GM08714 (cell line): ENCODE measurements around the gene PLEKHM1.
"Not testable (repeated sequence)": the region's sequence is repeated elsewhere in the genome, so short reads cannot be mapped to it uniquely, and the experiment has no call there.

Source experiments
- H3K4me3 ChIP-seq: fragments of 200-500 bp; sonication (Bioruptor generic); 2 replicates; pipeline ENCODE4 v1.5.1; 2014; ENCODE audit warnings: mild to moderate bottlenecking, low read length, inconsistent platforms

The PLEKHM1 gene

GRCh38 chr17:45490615-45491433, at the start of gene PLEKHM1:
PLEKHM1 (minus strand) TSS chr17:45490721; CDS start chr17:45482484, 8,237 bp downstream.
- H3K4me3 ChIP-seq: peak within 1 kb of the TSS; percentile 81

- H3K4me3 ChIP-seq: not testable (repeated sequence)
Observed at GRCh38 chr17:45538168-45538567, 47.6 kb upstream of the PLEKHM1 start.

DNA sequence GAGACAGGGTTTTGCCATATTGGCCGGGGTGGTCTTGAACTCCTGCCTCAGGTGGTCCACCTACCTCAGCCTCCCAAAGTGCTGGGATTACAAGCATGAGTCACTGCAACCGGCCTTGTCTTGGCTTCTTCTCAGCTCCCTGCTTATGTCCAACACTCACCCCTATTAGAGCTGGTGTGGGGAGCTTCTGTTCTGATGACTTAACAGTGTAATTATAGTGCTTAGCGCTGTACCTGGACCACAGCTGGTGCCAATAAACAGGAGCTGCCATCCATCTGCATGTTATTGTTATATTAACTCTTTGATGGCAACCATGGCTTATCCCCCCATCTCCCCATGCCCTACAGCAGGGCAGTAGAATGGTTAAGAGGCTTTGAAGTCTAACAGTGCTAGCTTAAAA, 15.6 kb upstream of the PLEKHM1 start:
- not testable (repeated sequence) for H3K4me3 ChIP-seq

DNA sequence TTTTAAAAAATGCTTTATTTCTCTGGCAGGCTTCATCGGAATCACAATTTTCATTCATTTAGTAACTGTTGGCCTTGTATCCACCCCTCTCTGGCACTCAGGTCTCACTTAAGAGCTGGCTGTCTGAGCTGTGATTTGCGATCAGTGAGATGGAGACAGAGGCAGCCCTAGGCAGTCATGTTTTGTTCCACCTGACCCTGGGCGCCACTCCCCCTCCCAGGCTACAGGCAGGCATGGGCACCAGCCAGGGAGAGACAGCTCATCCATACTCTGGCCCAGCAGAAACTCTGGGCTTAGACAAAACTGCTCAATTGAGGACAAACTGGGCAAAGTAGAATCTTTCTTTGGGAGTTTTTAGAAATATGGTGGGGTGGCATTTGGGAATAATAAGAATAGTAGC, 14.7 kb upstream of the PLEKHM1 start:
- H3K4me3 ChIP-seq: not testable (repeated sequence)

GRCh38 chr17:45501092-45501707, 10.7 kb upstream of the PLEKHM1 start:
- H3K4me3 ChIP-seq: not testable (repeated sequence)

DNA sequence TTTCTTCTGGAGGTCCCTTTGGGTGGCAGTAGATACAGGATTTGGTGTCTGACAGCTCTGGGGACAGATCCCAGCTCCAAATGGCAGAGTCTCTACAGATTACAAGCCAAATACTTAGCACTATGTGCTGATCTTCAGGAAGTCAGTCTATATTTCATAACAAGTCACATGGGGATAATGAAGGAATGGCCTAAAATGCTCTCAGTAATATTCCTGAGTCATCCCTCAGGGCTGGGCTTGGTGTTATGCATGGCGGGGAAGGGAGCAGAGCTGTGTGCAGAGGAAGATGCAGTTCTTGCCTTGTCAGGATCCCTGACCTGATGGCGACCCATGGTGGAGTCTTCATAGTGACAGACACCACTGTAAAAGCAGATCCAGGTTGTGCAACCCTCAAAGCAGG, 10.0 kb upstream of the PLEKHM1 start:
- H3K4me3 ChIP-seq: not testable (repeated sequence)

GRCh38 chr17:45499208-45499607, 8.7 kb upstream of the PLEKHM1 start:
- H3K4me3 ChIP-seq: not testable (repeated sequence)

DNA sequence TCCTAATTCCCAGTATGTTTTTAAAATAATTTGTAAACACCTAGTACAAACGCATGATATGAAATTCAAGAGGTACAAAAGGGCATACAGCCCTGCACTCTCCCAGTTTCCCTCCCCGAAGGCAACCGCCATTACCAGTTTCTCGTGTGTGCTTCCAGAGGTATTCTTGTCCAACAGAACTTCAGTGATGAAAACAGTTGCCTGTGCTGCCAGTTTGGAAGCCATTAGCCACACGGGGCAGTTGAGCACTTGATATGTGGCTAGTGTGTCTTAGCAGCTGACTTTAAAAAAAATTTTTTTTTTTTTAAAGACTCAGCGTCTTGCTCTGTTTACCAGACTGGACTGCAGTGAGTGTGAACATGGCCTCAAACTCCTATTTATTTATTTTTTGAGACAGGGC, 7.9 kb upstream of the PLEKHM1 start:
- not testable (repeated sequence) for H3K4me3 ChIP-seq

- H3K4me3 ChIP-seq: not testable (repeated sequence)
Observed at GRCh38 chr17:45497449-45497848, 6.9 kb upstream of the PLEKHM1 start.

GRCh38 chr17:45496507-45496906, 6.0 kb upstream of the PLEKHM1 start:
- H3K4me3 ChIP-seq: not testable (repeated sequence)

DNA sequence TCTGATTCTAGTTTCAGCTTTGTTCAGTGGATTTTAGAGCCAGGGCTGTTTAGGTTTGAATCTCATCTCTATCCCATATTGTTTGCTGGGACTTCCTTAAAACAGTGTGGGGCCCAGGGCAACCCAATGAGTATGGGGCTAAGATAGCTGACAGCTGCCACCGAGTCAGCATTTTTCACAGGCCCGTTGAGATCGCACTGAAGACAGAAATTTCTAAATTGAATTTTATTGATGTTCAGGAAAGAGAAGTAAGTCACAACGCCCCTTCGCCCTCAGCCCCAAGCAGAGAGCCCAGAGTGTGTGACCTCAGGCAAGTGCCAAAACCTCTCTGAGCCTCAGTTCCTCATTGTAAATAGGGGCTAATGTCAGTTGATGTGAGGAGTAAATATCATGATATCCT, 4.0 kb upstream of the PLEKHM1 start:
- not testable (repeated sequence) for H3K4me3 ChIP-seq

GRCh38 chr17:45492156-45492555, 1.6 kb upstream of the PLEKHM1 start:
- H3K4me3 ChIP-seq: not testable (repeated sequence)

DNA sequence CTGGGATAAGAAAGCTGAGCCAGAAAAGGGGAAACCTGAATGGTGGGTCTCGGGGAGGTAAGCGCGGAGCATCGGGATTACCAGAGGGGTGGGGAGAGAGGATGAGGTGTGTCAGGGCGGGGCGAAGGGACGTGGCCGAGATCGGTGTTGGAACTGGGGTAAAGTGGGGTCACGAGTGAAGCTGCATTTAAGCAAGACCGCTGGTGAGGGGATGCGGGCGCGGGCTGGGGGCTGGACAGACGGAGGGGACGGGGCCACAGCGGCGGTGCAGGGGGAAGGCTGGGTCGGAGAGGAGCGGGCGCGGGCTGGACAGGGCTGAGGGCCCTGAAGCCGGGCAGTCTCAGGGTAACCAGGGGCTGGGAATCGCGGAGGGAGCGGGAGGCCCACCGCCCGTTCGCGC, 323 bp downstream of the PLEKHM1 start:
- peak overlapping the region; percentile 81 for H3K4me3 ChIP-seq

DNA sequence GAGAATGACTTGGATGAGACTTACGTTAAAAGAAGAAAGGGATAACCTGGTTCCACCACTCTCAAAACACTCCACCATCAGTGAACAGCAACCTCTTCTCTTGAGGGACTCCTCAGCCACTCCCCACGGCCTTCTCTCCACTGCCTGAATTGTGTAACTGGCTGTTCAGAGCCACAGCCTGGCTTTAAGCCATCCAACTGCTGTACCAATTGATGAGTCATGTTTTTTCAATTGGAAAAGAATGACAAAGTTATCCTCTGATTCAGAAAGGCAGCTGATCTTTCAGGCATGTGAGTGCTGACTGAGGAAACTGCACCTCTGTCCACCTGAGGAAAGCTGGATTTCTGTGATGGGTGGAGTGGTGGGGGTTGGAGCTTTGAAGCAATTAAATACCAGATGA, 2.8 kb downstream of the PLEKHM1 start:
- not testable (repeated sequence) for H3K4me3 ChIP-seq

GRCh38 chr17:45483591-45484216, 6.8 kb downstream of the PLEKHM1 start:
- H3K4me3 ChIP-seq: not testable (repeated sequence)

DNA sequence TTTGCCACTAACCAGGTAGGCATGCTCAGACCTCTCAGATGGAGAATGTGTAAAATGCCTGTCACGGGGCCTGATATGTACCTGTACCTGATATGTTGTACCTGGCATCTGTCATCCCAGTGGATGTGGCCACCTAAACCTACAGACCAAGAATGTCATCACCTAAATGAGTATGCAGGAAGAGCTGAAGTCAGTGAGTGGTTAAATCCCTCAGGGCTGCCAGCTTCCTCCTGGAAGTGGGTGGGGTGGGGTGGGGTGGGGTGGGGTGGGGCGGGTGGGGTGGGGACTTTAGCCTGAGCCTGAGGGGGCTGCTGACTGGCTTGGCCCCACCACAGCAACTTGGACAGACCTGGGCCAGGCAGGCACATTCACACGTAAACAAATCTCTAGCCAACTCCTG, 7.3 kb downstream of the PLEKHM1 start:
- not testable (repeated sequence) for H3K4me3 ChIP-seq

DNA sequence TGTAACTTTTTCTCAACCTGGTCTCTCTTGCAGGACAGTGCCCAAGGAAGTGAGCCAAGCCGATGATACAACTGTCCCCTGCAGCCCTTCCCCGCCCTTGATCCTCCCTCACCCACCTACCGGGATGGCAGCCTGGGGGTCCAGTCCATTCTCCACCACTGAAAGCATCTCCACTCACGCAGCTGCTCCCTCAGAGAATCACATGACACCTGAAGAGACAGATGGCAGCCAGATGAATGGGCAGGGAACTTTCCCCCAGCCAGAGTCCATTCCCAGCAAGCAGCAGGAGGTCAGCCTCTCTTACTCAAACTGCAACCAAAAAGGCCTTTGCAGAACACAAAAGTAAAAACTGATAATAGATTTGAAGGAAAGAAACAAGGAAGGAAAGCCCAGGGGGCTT, 8.2 kb downstream of the PLEKHM1 start:
- H3K4me3 ChIP-seq: not testable (repeated sequence)

- not testable (repeated sequence) for H3K4me3 ChIP-seq
Observed at GRCh38 chr17:45475436-45475835, 15.1 kb downstream of the PLEKHM1 start.

DNA sequence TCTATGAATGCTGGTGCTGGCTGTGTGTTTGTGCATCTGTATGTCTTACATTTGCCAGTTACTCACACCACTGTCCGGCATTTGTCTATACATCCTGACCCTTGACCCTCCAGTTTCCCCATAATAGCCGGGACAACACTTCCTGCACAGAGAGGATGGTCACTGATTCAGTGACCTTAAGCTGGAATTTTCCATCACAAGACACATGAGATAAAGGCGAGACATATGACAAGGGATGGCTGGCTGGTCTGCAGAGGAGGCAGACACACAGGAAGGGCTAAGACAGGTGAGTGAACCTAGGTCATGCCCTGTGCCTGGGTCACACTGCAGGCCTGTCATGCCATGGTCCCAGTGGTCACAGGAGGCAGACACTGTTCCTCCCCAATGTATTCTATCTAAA, 18.3 kb downstream of the PLEKHM1 start:
- not testable (repeated sequence) for H3K4me3 ChIP-seq

- H3K4me3 ChIP-seq: not testable (repeated sequence)
Observed at GRCh38 chr17:45469204-45469563, 21.3 kb downstream of the PLEKHM1 start.

DNA sequence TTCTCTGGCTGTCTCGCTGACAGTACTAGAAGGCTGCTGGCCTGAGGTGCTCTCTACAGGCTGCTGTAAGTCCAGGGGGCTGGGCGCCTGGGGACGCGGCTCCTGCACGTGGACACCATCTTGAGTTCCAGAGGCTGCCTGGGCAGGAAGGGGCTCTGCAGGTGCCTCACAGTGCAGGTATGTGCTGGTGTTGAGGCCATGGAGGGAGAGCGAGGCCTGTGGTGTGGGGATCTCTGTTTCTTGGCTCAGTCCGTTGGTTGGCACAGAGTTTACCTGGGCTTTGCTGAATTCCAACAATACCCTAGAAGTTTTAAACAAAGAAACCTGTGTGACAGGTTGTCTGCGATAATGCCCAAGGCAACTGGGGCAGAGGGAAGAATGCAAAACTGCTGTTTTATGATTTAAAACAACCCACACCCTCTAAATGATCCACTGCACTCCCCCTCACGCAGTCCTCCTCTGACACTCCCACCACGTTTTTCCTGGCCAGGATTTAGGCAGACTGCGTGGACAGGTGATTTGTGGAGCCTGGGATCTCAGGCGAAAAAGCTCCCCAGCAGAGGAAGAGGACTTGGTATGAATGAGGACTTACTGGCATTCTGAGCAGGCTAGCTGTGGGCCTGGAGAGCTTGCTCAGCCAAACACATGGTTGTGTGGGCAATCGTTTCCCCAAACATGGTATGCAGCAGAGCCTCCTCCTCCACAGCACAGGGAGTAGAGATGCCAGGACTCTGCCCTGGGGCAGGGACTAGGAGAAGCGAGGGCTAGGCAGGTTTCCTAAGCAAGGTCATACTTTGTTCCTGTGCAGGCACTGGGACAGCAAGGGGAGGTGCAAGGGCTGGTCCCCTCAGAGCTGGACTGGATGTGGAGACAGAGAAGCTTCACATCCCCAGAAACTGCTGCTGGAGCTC, 22.0 kb downstream of the PLEKHM1 start:
- H3K4me3 ChIP-seq: not testable (repeated sequence)
